GM21576 (cell line): ENCODE results near the gene OAS2.
A peak's percentile ranks its signal among the peaks of the same experiment; 100 is the strongest.
"Not testable (repeated sequence)": the region's sequence is repeated elsewhere in the genome, so short reads cannot be mapped to it uniquely, and the experiment has no call there.

Source experiments
- ATAC-seq: cut with Tn5 transposase; IDR thresholded peaks from one replicate; pipeline ENCODE4 v1.9.1; 2021; ENCODE audit warnings: mild to moderate bottlenecking, moderate library complexity; ENCODE audit not compliant: unreplicated experiment

The OAS2 gene

DNA sequence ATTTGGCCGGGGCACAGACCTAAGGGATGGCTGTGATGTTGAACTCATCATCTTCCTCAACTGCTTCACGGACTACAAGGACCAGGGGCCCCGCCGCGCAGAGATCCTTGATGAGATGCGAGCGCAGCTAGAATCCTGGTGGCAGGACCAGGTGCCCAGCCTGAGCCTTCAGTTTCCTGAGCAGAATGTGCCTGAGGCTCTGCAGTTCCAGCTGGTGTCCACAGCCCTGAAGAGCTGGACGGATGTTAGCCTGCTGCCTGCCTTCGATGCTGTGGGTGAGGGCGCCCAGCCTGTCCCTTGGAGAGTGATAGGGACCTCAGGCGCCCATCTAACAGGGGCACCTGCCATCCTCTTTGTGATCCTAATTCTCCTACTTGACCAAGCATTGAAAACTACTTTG is 27.6 kb upstream of the OAS2 start:
- ATAC-seq = no peak

DNA sequence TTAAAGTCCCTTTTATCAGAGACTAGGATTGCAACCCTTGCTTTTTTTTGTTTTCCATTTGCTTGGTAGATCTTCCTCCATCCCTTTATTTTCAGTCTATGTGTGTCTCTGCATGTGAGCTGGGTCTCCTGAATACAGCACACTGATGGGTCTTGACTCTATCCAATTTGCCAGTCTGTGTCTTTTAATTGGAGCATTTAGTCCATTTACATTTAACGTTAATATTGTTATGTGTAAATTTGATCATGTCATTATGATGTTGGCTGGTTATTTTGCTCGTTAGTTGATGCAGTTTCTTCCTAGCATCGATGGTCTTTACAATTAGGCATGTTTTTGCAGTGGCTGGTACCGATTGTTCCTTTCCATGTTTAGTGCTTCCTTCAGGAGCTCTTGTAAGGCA is 21.2 kb upstream of the OAS2 start:
- not testable (repeated sequence) for ATAC-seq

DNA sequence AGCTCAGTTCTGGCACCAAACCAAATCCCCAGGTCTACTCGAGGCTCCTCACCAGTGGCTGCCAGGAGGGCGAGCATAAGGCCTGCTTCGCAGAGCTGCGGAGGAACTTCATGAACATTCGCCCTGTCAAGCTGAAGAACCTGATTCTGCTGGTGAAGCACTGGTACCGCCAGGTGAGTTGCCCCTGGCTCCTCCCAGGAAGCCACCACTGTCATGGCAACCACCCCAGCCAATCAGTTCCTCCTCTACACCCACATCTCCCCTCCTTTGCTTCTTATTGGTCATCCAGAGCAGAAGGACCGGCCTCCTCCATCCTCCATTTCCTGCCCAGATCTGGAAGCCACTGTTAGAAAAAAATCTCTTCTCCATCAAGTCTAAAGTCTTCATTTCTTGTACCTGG is 17.2 kb upstream of the OAS2 start:
- ATAC-seq = no peak

GRCh38 chr12:112961536-112961935 is 16.8 kb upstream of the OAS2 start:
- ATAC-seq = no peak

DNA sequence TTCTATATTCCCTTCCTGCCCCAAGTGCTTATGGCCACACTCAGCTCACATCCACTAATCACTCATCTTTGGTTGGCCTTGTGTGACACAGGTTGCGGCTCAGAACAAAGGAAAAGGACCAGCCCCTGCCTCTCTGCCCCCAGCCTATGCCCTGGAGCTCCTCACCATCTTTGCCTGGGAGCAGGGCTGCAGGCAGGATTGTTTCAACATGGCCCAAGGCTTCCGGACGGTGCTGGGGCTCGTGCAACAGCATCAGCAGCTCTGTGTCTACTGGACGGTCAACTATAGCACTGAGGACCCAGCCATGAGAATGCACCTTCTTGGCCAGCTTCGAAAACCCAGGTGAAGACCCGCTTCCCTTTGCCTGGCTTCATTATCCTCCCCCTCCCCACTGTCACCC is 15.8 kb upstream of the OAS2 start:
- ATAC-seq = no peak

DNA sequence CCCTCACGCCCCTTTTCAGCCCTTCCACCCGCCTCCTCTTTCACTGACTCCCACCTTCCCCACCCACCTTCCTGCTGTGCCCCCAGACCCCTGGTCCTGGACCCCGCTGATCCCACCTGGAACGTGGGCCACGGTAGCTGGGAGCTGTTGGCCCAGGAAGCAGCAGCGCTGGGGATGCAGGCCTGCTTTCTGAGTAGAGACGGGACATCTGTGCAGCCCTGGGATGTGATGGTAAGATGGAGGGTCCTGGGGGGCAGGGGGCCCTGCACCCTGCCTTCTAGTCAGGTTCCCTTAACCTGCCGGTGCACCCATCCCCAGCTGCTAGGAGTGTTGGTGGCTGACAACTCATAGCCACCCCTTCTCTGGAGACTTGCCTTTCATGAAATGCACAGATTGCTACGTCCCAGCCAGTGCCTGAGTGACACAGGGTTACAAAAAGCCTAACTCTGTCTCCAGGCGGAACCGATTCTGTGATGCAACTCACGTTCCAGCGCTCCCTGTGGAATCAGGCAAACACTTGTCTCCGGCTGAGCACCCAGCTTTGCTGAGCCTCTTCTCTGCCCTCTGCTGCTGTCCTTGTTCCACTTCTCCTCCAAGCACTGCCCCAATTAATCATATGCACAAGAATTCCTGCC is 15.0 kb upstream of the OAS2 start:
- ATAC-seq = no peak

DNA sequence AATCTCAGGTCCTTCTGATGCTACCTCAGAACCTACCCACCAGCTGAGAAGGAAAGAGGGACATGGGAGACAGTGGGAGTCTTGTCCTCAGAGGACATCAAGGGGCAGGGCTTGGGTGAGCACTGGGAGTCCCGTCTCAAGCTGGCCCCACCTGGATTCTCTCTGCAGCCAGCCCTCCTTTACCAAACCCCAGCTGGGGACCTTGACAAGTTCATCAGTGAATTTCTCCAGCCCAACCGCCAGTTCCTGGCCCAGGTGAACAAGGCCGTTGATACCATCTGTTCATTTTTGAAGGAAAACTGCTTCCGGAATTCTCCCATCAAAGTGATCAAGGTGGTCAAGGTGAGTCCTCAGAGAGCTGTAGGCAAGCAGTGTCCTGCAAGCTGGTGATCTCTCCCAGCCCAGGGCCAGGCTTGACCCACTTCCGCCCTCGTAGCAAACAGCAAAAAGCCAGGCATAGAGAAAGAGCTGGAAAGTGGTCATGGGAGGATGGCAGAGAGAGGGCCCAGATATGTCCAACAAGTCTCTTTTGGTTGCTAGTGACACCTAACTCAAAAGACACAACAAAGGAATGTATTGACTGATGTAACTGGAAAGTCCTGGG is 14.2 kb upstream of the OAS2 start:
- ATAC-seq = no peak

DNA sequence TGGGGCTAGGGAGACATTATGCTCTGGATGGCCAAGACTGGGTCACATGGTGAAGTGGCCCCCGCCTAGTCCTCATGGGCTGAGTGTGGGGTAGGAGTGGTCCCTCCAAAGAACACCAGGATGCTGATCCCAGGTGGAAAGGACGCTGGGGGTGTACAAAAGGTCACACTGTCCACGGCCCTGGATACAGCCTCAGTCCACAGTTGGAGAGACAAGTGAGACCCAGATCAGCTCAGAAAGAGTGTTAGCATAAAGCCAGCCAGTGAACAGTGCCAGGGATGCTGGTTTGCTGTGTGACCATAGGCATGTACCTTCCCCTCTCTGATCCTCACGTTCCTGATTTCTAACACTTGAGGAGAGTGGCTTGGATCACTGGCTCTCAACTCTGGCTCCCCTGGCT is 13.4 kb upstream of the OAS2 start:
- ATAC-seq = no peak

DNA sequence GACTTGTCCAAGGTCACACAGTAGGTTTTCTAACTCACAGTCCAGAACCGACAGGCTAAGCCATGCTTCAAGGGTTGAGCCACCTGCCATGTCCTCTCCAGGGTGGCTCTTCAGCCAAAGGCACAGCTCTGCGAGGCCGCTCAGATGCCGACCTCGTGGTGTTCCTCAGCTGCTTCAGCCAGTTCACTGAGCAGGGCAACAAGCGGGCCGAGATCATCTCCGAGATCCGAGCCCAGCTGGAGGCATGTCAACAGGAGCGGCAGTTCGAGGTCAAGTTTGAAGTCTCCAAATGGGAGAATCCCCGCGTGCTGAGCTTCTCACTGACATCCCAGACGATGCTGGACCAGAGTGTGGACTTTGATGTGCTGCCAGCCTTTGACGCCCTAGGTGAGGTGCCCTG is 12.7 kb upstream of the OAS2 start:
- ATAC-seq = no peak

- ATAC-seq = no peak
Measured at GRCh38 chr12:112967306-112967705, 11.0 kb upstream of the OAS2 start.

DNA sequence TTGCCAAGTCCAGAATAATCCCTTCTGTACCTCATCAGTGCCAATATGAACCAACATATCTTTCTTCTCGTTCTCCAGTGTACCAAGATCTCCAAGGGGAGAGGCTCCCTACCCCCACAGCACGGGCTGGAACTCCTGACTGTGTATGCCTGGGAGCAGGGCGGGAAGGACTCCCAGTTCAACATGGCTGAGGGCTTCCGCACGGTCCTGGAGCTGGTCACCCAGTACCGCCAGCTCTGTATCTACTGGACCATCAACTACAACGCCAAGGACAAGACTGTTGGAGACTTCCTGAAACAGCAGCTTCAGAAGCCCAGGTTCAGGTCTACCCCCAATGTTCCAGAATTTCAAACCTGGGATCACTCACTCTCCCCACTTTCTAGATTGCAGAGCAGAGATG is 10.5 kb upstream of the OAS2 start:
- no peak for ATAC-seq

- no peak for ATAC-seq
Measured at GRCh38 chr12:112969547-112970306, 8.6 kb upstream of the OAS2 start.

- ATAC-seq = no peak
Measured at GRCh38 chr12:112970391-112970790, 7.9 kb upstream of the OAS2 start.

GRCh38 chr12:112971248-112971647 is 7.1 kb upstream of the OAS2 start:
- no peak for ATAC-seq

DNA sequence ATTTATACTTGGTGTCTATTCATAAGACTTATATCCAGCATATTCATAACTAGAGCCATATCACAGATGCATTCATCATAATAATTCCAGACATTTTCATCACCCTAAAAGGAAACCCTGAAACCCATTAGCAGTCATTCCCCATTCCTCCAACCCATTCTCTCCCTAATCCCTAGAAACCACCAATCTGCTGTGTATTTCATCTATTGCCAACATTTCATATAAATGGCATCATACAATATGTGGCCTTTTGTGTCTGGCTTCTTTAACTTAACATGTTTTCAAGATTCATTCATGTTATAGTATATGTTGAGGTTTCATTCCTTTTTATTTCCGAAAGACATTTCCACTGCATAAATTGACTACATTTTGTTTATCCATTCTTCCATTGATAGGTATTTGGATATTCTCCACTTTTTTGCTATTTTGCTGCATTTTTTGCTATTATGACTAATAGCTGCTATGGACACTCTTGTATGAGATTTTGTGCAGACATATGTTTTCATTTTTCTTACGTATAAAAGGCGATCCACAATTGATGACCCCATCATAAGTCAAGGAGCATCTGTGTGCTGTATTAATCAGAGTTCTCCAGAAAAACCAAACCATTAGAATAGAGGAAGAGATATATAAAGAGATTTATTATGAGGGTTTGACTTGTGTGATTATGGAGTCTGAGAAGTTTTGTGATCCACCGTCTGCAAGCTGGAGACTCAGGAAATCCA is 5.1 kb upstream of the OAS2 start:
- no peak for ATAC-seq

DNA sequence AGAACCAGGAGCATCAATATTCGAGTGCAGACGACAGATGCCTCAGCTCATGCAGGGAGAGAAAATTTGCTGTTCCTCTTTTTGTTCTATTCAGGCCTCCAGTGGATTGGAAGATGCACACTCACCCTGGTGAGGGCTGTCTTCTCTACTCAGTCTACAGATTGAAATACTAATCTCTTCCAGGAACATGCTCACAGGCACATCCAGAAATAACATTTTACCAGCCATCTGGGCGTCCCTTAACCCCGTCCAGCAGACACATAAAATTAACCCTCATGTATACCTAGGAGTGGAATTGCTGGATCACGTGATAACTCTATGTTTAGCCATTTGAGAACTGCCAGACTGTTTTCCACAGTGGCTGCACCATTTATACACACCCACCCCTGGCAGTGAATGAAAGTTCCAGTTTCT is 4.5 kb upstream of the OAS2 start:
- no peak for ATAC-seq

DNA sequence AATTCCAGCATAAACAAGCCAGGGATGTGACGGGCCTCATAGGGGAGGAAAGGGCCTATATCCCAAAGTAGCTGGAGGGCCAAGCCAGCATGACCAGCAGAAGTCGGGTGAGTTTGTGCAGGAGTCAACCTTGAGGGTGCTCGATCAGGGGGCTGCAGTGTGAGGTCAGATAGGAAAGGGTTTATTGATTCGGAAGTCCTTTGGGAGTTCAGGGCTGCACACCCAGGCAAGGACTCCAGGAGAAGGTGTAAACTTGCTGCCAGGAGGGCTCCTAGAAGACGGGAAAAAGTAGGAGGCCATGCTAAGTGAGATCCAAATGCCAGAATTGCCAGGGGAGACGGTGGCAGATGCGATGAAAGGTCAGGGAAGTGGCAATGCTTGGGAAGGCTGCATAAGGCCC is 3.4 kb upstream of the OAS2 start:
- no peak for ATAC-seq

DNA sequence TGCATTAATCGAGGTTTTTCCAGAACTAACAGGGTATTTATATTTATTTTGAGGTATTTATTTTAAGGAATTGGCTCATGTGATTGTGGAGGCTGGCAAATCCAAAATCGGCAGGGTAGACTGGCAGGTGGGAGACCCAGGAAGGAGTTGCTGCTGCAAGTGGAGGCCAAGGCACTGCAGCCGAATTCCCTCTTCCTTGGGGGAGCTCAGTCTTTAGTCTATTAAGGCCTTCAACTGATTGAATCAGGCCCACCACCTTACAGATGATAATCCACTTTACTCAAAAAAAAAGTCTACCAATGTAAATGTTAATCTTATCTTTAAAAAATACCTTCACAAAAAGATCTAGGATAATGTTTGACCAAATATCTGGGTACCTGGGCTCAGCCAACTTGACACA is 1.2 kb upstream of the OAS2 start:
- ATAC-seq = no peak

- ATAC-seq = no peak
Measured at GRCh38 chr12:112977641-112978040, 678 bp upstream of the OAS2 start.

- ATAC-seq = peak; percentile 48
Measured at GRCh38 chr12:112979041-112979680, 842 bp downstream of the OAS2 start.

GRCh38 chr12:112980491-112981158 is 2.3 kb downstream of the OAS2 start:
- ATAC-seq = no peak
